HepG2 (cell line): ENCODE data around the gene SCT. TPM values are rescaled to one million over a fixed set of nuclear protein-coding genes. Genes with fewer than 3 reads are reported as not detected.

Experiments
- AGO2 ChIP-seq: fragments of 200-400 bp; formaldehyde crosslinking; optimal IDR thresholded peaks from 2 replicates; pipeline ENCODE3; 2017; ENCODE audit warnings: mild to moderate bottlenecking, low read depth, low read length, moderate library complexity
- MBD4 ChIP-seq: IDR thresholded peaks from 2 replicates; pipeline ENCODE4 v1.6.1; 2012; ENCODE audit warnings: low read length, inconsistent platforms, borderline replicate concordance
- MTA3 ChIP-seq: sonication (generic); formaldehyde crosslinking; IDR thresholded peaks from 2 replicates; pipeline ENCODE4 v1.4.0; 2020; ENCODE audit warnings: missing genetic modification reagents
- ZBTB37 ChIP-seq: sonication (generic); formaldehyde crosslinking; IDR thresholded peaks from 2 replicates; pipeline ENCODE4 v1.4.0; 2020; ENCODE audit warnings: mild to moderate bottlenecking, missing genetic modification reagents
- ZBTB38 ChIP-seq: sonication (generic); formaldehyde crosslinking; IDR thresholded peaks from 2 replicates; pipeline ENCODE4 v1.5.1; 2020; ENCODE audit warnings: mild to moderate bottlenecking, missing genetic modification reagents
- ZBTB40 ChIP-seq, 2 experiments: fragments of 450-650 bp in 1 of 2; sonication (generic) in 1 of 2; formaldehyde crosslinking in 1 of 2; IDR thresholded peaks; 2 replicates each; pipeline versions ENCODE4 v1.6.1 to v1.8.0; 2016 to 2022; ENCODE audit warnings: antibody characterized with exemption in 1 of 2, mild to moderate bottlenecking in 1 of 2, missing genetic modification reagents in 1 of 2
- ZNF598 ChIP-seq: sonication (generic); formaldehyde crosslinking; IDR thresholded peaks from 2 replicates; pipeline ENCODE4 v1.5.1; 2020; ENCODE audit warnings: mild to moderate bottlenecking, missing genetic modification reagents, borderline replicate concordance
- ZNF768 ChIP-seq: sonication (generic); formaldehyde crosslinking; IDR thresholded peaks from 2 replicates; pipeline ENCODE4 v1.4.0; 2020; ENCODE audit warnings: missing genetic modification reagents
- ZXDC ChIP-seq: sonication (generic); formaldehyde crosslinking; IDR thresholded peaks from 2 replicates; pipeline ENCODE4 v1.5.0; 2020; ENCODE audit warnings: mild to moderate bottlenecking, missing genetic modification reagents
- polyA plus RNA-seq, 8 experiments: library from polyadenylated mRNA; depleted of rRNA in 3 of 8; stranded (reverse) in 7 of 8; unstranded in 1 of 8; fragments of >200 nt; fragmentation: Illumina TruSeq in 4 of 8; extraction: Trizol in 4 of 8; gene quantifications; 2 replicates each; pipeline versions ENCODE4 v1.2.1 to v1.2.3, GENCODE V29; 2011 to 2016; ENCODE audit warnings: low read depth in 4 of 8, missing spikeins in 1 of 8, mixed read lengths in 1 of 8; ENCODE audit not compliant: insufficient read depth in 1 of 8
- total RNA-seq, 5 experiments: library from RNA; depleted of rRNA; stranded (reverse); fragments of >200 nt; fragmentation: Illumina TruSeq; extraction: Trizol; gene quantifications; 2 replicates each; pipeline ENCODE4 v1.2.3, GENCODE V29; 2016; ENCODE audit warnings: low read depth in 1 of 5

The SCT gene
- total and polyA plus RNA-seq, 2 of the 13 experiments (the other 11 are each of a cell fraction or from before 2014, with no cell fraction given) = not detected

- TF ChIP-seq ZBTB40 (IDR thresholded peaks at IDR 0.05) (no peak), ZBTB40 (CRISPR knock-in tag; IDR thresholded peaks at IDR 0.05) (no peak), ZNF768 (CRISPR knock-in tag) (no peak), AGO2 (peak; percentile 61), ZXDC (CRISPR knock-in tag) (no peak), ZBTB38 (CRISPR knock-in tag) (no peak), MTA3 (CRISPR knock-in tag) (no peak), ZBTB37 (no peak), MBD4 (no peak), ZNF598 (CRISPR knock-in tag) (no peak)
These were observed 7.9 kb downstream of the SCT start (continued) for GRCh38 chr11:618856-619627.
